Fibroblast of villous mesenchyme (primary cell): ENCODE data around the gene PC. TPM values are rescaled to one million over a fixed set of nuclear protein-coding genes. Genes with fewer than 3 reads are reported as not detected.
A peak's percentile ranks its signal among the peaks of the same experiment; 100 is the strongest.
"Not testable (repeated sequence)": the region's sequence is repeated elsewhere in the genome, so short reads cannot be mapped to it uniquely, and the experiment has no call there.

ENCODE experiments used
- DNase-seq: peaks from one replicate; pipeline ENCODE4 v3.0.0-alpha.2; 2010; ENCODE audit warnings: low read depth
- H3K4me3 ChIP-seq: 2 replicates; pipeline ENCODE4 v1.5.1; 2011; ENCODE audit warnings: low read depth, mild to moderate bottlenecking, low read length
- total RNA-seq: library from RNA; depleted of rRNA; stranded (reverse); fragments of >200 nt; gene quantifications from 2 replicates; pipeline ENCODE4 v1.2.3, GENCODE V29; 2012
- TF ChIP-seq, protein P1 (sequence below): IDR thresholded peaks from 2 replicates; pipeline ENCODE4 v1.5.1; 2012; ENCODE audit warnings: low read depth, mild to moderate bottlenecking, low read length; ENCODE audit not compliant: insufficient read depth

The PC gene
- total RNA-seq, 1 donor = 11.7 TPM

DNA sequence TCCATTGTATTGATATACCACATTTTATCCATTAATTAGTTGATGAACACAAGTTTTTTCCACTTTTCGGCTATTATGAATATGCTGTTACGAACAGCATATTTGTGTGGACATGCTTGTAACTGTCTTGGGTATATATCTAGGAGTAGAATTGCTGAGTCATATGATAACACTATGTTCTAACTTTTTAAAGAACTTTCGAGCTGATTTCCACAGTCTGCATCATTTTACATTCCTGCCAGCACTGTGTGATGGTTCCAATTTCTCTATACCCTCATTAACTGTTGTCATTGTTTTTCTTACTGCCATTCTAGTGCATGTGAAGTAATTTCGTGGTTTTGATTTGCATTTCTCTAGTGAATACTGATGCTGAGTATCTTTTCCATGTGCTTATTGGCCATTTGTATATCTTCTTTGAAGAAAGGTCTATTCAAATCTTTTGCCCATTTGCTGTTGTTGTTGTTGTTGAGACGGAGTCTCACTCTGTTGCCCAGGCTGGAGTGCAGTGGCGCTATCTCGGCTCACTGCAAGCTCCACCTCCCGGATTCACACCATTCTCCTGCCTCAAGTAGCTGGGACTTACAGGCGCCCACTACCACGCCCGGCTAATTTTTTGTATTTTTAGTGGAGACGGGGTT lies 122.3 kb downstream of the PC start:
- no peak overlapping the region for H3K4me3 ChIP-seq
- TF ChIP-seq, protein P1, sequence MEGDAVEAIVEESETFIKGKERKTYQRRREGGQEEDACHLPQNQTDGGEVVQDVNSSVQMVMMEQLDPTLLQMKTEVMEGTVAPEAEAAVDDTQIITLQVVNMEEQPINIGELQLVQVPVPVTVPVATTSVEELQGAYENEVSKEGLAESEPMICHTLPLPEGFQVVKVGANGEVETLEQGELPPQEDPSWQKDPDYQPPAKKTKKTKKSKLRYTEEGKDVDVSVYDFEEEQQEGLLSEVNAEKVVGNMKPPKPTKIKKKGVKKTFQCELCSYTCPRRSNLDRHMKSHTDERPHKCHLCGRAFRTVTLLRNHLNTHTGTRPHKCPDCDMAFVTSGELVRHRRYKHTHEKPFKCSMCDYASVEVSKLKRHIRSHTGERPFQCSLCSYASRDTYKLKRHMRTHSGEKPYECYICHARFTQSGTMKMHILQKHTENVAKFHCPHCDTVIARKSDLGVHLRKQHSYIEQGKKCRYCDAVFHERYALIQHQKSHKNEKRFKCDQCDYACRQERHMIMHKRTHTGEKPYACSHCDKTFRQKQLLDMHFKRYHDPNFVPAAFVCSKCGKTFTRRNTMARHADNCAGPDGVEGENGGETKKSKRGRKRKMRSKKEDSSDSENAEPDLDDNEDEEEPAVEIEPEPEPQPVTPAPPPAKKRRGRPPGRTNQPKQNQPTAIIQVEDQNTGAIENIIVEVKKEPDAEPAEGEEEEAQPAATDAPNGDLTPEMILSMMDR = no peak
- peak; percentile 65 for DNase-seq

DNA sequence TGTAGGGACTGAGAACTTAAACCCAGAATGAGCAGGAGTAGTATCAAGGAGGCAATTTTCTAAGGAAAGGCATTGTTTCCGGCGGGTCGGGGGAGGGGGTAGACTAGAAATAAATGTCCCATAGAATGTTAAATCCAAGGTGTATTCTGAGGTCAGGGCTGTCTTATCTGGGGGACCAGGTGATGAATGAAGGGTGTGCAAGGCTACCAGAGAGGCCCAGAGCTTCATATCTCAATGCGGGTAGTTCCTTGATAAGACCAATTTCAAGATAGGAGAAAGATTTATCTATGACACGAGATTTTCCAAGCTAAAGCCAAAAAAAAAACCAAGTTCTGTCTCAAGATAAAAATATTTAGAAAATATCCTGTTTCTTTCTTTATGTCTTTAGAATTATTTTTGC lies 123.2 kb downstream of the PC start:
- TF ChIP-seq, protein P1 = no peak
- H3K4me3 ChIP-seq = no peak overlapping the region
- DNase-seq = no peak

DNA sequence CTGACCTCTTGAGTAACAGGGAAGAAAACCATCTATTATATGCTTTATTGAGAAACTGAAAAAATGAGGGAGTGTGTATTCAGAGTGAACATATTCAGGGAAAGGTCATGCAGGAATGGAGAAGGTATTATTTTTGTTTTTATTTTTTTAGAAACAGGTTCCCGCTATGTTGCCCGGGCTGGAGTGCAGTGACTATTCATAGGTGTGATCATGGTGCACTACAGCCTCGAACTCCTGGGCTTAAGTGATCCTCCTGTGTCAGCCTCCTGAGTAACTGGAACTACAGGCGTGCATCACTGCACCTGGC lies 123.7 kb downstream of the PC start:
- H3K4me3 ChIP-seq = no peak overlapping the region
- no peak for DNase-seq
- TF ChIP-seq, protein P1 = no peak

DNA sequence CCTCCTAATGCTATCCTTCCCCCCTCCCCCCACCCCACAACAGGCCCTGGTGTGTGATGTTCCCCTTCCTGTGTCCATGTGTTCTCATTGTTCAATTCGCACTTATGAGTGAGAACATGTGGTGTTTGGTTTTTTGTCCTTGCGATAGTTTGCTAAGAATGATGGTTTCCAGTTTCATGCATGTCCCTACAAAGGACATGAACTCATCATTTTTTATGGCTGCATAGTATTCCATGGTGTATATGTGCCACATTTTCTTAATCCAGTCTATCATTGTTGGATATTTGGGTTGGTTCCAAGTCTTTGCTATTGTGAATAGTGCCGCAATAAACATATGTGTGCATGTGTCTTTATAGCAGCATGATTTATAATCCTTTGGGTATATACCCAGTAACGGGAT lies 133.6 kb downstream of the PC start:
- not testable (repeated sequence) for DNase-seq, H3K4me3 ChIP-seq

DNA sequence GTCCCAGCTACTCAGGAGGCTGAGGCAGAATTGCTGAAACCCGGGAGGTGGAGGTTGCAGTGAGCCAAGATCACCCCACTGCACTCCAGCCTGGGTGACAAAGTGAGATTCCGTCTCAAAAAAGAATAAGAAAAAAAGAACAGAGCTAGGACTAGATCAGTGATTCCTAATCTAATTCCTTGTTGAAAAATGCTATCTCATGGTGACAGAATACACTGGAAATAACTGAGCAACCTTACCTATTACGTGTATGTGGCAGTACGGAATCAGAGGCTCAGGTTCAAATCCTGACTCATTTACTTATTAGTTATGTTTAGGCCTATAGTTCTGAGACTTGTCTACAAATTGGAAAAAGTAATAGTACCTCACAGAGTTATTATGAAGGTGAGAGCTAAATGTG lies 134.5 kb downstream of the PC start:
- DNase-seq = no peak
- H3K4me3 ChIP-seq = no peak overlapping the region
- TF ChIP-seq, protein P1 = no peak

DNA sequence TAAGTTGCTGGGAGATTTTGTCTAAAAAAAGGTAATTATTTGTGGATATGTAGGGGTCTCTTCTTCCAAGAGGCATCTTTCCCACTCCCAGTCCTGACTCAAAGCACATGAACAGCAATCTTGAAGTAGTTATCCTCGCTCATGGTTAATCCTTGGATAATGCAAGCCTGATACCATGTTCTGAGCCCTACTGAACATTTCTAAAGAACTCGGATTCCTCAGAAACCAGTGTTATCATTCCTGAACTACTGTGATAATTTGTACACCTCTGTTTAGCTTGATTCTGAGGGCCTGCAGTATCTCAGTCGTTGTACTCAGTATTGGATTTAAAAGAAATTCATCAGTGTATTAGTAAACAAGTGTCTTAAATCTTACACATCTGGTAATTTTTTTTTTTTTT lies 137.3 kb downstream of the PC start:
- H3K4me3 ChIP-seq = no peak overlapping the region
- TF ChIP-seq, protein P1 = no peak
- peak; percentile 91 for DNase-seq

DNA sequence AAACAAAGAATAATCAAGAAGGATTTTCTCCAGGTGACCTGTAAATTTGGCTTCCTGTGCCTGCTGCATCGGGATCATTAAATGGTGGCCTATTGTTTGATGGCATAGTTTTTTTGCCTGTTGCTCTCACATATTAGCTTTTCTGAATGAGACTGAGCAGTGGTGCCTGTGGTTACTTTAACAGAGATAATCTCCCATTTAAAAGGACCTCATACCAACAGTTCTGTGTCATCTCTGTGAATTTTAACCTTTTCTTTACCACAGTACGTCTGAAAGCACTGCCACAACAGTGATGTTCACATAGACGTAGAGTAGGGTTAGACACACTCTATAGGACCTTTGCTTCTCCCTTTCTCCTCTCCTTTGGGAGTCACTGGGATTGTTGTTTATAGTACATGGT lies 137.8 kb downstream of the PC start:
- DNase-seq = peak; percentile 76
- H3K4me3 ChIP-seq = no peak overlapping the region
- TF ChIP-seq, protein P1 = no peak
